A673 (cell line): ENCODE data around the gene SNX30.

Experiments used
- CTCF ChIP-seq: fragments of 300-800, 200-600 bp; sonication (generic); conservative IDR thresholded peaks from 2 replicates; pipeline ENCODE4 v1.5.1; 2017; ENCODE audit warnings: low read depth, mild to moderate bottlenecking, antibody characterized with exemption, low read length, moderate library complexity, mixed read lengths
- EZH2 ChIP-seq: fragments of 200-600 bp; sonication (generic); IDR thresholded peaks from 2 replicates; pipeline ENCODE4 v1.6.1; 2017; ENCODE audit warnings: borderline replicate concordance, low read depth, mild to moderate bottlenecking, mixed read lengths, antibody characterized with exemption, low read length; ENCODE audit not compliant: poor library complexity, severe bottlenecking

- TF ChIP-seq CTCF (no peak), EZH2 (no peak)
Measured at GRCh38 chr9:112771359-112772214, 21.0 kb downstream of the SNX30 start.
